PC-3 (cell line): ENCODE results near the gene PRKCD. TPM values are rescaled to one million over a fixed set of nuclear protein-coding genes. Genes with fewer than 3 reads are reported as not detected.

Experiments
- ATAC-seq: fragments of 200-7000 bp; cut with Tn5 transposase; 2 replicates; pipeline ENCODE4 v1.9.1; 2020; ENCODE audit warnings: mild to moderate bottlenecking, moderate library complexity
- BruUV-seq: library from RNA; stranded (reverse); fragments of 400-500 nt; replicated peaks from 2 replicates; lab custom pipeline; 2021; lab: Mats Ljungman, UMichigan
- CTCF ChIA-PET: fragments of 300-600 bp; sonication (Branson Sonifier 250); formaldehyde crosslinking; loops from one replicate; lab custom pipeline; 2022; ENCODE audit warnings: antibody characterized with exemption; lab: Charles Lee
- POLR2A ChIA-PET: fragments of 300-600 bp; sonication (Branson Sonifier 250); formaldehyde crosslinking; loops from one replicate; lab custom pipeline; 2022; ENCODE audit warnings: antibody characterized with exemption; ENCODE audit not compliant: unreplicated experiment; lab: Charles Lee
- DNase-seq: peaks from one replicate; pipeline ENCODE4 v3.0.0-alpha.2; 2015
- H2AFZ ChIP-seq: fragments of 300-600 bp; sonication (generic); 2 replicates; pipeline ENCODE4 v1.6.0; 2016; ENCODE audit warnings: antibody characterized with exemption, low read length
- H3F3A ChIP-seq: fragments of 300-600 bp; sonication (generic); one replicate; pipeline ENCODE4 v1.6.0; 2017; ENCODE audit warnings: antibody characterized with exemption, low read length, control low read depth, mild to moderate bottlenecking; ENCODE audit not compliant: unreplicated experiment
- H3K27ac ChIP-seq: fragments of 300-600 bp; sonication (generic); 2 replicates; pipeline ENCODE4 v1.5.1; 2016; ENCODE audit warnings: mild to moderate bottlenecking, low read length
- H3K27me3 ChIP-seq: fragments of 300-600 bp; sonication (generic); 2 replicates; pipeline ENCODE4 v1.6.1; 2016; ENCODE audit warnings: low read length, mixed read lengths
- H3K36me3 ChIP-seq: fragments of 300-600 bp; sonication (generic); 2 replicates; pipeline ENCODE4 v1.6.1; 2016; ENCODE audit warnings: low read depth, mixed run types, low read length, mixed read lengths
- H3K4me1 ChIP-seq: fragments of 300-600 bp; sonication (generic); 2 replicates; pipeline ENCODE4 v1.5.1; 2016; ENCODE audit warnings: low read length; ENCODE audit not compliant: insufficient read depth
- H3K4me2 ChIP-seq: fragments of 300-600 bp; sonication (generic); 2 replicates; pipeline ENCODE4 v1.6.0; 2016; ENCODE audit warnings: low read length
- H3K4me3 ChIP-seq: fragments of 300-600 bp; sonication (generic); 2 replicates; pipeline ENCODE4 v1.5.1; 2016; ENCODE audit warnings: mild to moderate bottlenecking, low read length, mixed read lengths
- H3K79me2 ChIP-seq: fragments of 300-600 bp; sonication (generic); 2 replicates; pipeline ENCODE4 v1.6.1; 2017; ENCODE audit warnings: low read length, mixed read lengths
- H3K9ac ChIP-seq: fragments of 300-600 bp; sonication (generic); 2 replicates; pipeline ENCODE4 v1.6.0; 2016; ENCODE audit warnings: mild to moderate bottlenecking, low read length
- H3K9me2 ChIP-seq: fragments of 300-600 bp; sonication (generic); replicated peaks from 2 replicates; pipeline ENCODE4 v1.6.1; 2016; ENCODE audit warnings: mixed run types, low read length, mixed read lengths
- H3K9me3 ChIP-seq: fragments of 300-600 bp; sonication (generic); 2 replicates; pipeline ENCODE4 v1.6.1; 2016; ENCODE audit warnings: low read length, mixed read lengths
- H4K20me1 ChIP-seq: fragments of 300-600 bp; sonication (generic); 2 replicates; pipeline ENCODE4 v1.6.1; 2016; ENCODE audit warnings: low read length, mixed read lengths
- CTCF ChIP-seq: fragments of 300-600 bp; sonication (generic); conservative IDR thresholded peaks from 2 replicates; pipeline ENCODE4 v1.5.1; 2017; ENCODE audit warnings: antibody characterized with exemption, low read depth, mild to moderate bottlenecking, low read length
- EZH2 ChIP-seq: fragments of 300-600 bp; sonication (generic); IDR thresholded peaks from one replicate; pipeline ENCODE4 v1.6.1; 2017; ENCODE audit warnings: antibody characterized with exemption, mild to moderate bottlenecking, low read length; ENCODE audit not compliant: unreplicated experiment
- EZH2phosphoT487 ChIP-seq: fragments of 300-600 bp; sonication (generic); IDR thresholded peaks from 2 replicates; pipeline ENCODE4 v1.6.1; 2018; ENCODE audit warnings: mild to moderate bottlenecking, antibody characterized with exemption, low read length, borderline replicate concordance
- intact Hi-C: fragments of 100-400 bp; cut with micrococcal nuclease; formaldehyde crosslinking; loops from 2 replicates; pipeline ENCODE4 v1.9.0; 2023
- total RNA-seq: library from RNA; depleted of rRNA; stranded (reverse); fragments of >200 nt; gene quantifications from 2 replicates; pipeline ENCODE4 v1.2.3, GENCODE V29; 2014

Gene PRKCD
- total RNA-seq, 1 experiment from 2014 or later = 7.8 TPM

- Histone ChIP-seq H3K79me2 (no peaks in the 10 kb centered on the region), H3F3A (no peaks in the 10 kb centered on the region), H2AFZ (no peak overlapping the region), H3K9me2 (no peaks in the 10 kb centered on the region), H3K27me3 (no peaks in the 10 kb centered on the region), H3K9me3 (no peaks in the 10 kb centered on the region), H3K4me3 (no peak overlapping the region), H3K9ac (no peak overlapping the region), H3K4me1 (no peaks in the 10 kb centered on the region), H3K27ac (no peak overlapping the region), H4K20me1 (no peaks in the 10 kb centered on the region), H3K36me3 (peaks cover 99% of the 10 kb centered on the region), H3K4me2 (no peak overlapping the region)
- no peak for TF ChIP-seq EZH2phosphoT487
- TF ChIP-seq EZH2 = no peak
- TF ChIP-seq CTCF = no peak
- no TSS peak for BruUV-seq
- ChIA-PET CTCF (no interaction called here), POLR2A (no interaction called here)
- DNase-seq (no peak), ATAC-seq (no peak)
- intact Hi-C loops = no loop called here
Observed at GRCh38 chr3:53229606-53230005, 68.6 kb downstream of the PRKCD start.

- Histone ChIP-seq H3K4me2 (no peak overlapping the region), H3K4me3 (no peak overlapping the region), H3K9ac (no peak overlapping the region), H3K4me1 (no peaks in the 10 kb centered on the region), H3K27me3 (no peaks in the 10 kb centered on the region), H3K9me3 (no peaks in the 10 kb centered on the region), H3K79me2 (peaks cover under 1% of the 10 kb centered on the region; the same call in 1 of the 2 replicates), H3K27ac (no peak overlapping the region), H3K36me3 (peaks cover 97% of the 10 kb centered on the region), H3K9me2 (no peaks in the 10 kb centered on the region), H2AFZ (no peak overlapping the region), H3F3A (no peaks in the 10 kb centered on the region), H4K20me1 (no peaks in the 10 kb centered on the region)
- CTCF ChIA-PET = no interaction called here
- DNase-seq (no peak), ATAC-seq (no peak; the same call in 1 of the 2 replicates)
- no TSS peak for BruUV-seq
- POLR2A ChIA-PET = no interaction called here
- TF ChIP-seq CTCF (peak; percentile 55), EZH2phosphoT487 (no peak), EZH2 (no peak)
- intact Hi-C loops = no loop called here
Observed at GRCh38 chr3:53230041-53230621, 69.1 kb downstream of the PRKCD start.

- intact Hi-C loops = no loop called here
- POLR2A ChIA-PET = no interaction called here
Observed at GRCh38 chr3:53230789-53231188, 69.8 kb downstream of the PRKCD start.

More at GRCh38 chr3:53230789-53231188, 69.8 kb downstream of the PRKCD start:
- no peaks in the 10 kb centered on the region for H3K9me3 ChIP-seq
- H4K20me1 ChIP-seq = no peaks in the 10 kb centered on the region
- H3K27ac ChIP-seq = no peak overlapping the region
- BruUV-seq = no TSS peak
- H2AFZ ChIP-seq = no peak overlapping the region
- CTCF ChIA-PET = no interaction called here
- H3K79me2 ChIP-seq = peaks cover 7% of the 10 kb centered on the region
- TF ChIP-seq CTCF (no peak), EZH2 (no peak), EZH2phosphoT487 (no peak)
- peaks cover 97% of the 10 kb centered on the region for H3K36me3 ChIP-seq
- no peak overlapping the region for H3K4me2 ChIP-seq
- ATAC-seq (no peak), DNase-seq (no peak)
- no peaks in the 10 kb centered on the region for H3K27me3 ChIP-seq
- H3K9me2 ChIP-seq = no peaks in the 10 kb centered on the region
- no peaks in the 10 kb centered on the region for H3F3A ChIP-seq
- H3K4me1 ChIP-seq = peaks cover 2% of the 10 kb centered on the region
- H3K9ac ChIP-seq = no peak overlapping the region
- H3K4me3 ChIP-seq = no peak overlapping the region
